NCI-H526 (cell line): Measurements from ENCODE around the gene ADAMTS9.

Experiments
- DNase-seq, 2 experiments: peaks; one replicate each; lab custom pipeline; 2025; lab: John Stamatoyannopoulos, UW

ADAMTS9 gene

DNA sequence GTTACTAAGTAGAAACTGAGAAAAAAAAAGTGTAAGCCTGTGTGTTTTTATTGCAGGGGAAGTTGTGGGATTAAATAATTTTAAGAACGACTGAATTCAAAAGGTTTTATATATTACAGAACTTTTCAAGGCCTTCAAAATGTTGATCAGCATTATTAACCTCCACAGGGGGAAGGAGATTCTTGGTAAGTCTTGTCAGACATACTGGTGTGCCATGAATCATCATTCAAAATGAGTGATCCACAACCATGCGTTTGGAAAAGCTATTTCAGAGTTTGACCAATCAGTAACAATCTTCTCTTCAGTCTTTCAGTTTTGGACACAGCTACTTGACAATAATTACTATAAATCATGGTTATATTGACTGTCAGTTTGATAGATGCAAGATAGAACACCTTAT, 70.2 kb downstream of the ADAMTS9 start:
- no peak for DNase-seq

DNA sequence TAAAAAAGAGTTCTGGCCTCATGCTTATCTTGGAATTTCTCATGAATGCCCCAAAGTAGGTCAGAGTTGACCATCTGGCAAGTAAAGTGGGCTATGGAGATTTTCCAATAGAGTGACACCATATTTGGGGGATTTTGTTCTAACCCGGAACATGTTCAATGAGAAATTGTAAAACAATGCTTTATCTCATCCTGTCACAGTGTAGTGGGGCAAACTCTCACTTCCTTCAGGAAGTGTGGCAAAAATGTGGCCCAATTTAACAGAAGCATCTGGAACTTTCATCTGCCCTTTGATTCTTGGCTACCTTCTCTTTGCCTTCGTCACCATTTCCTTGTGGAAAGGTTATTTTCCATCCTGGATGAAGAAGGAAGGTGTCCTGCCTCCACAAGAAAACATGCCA, 70.8 kb downstream of the ADAMTS9 start:
- no peak for DNase-seq

DNA sequence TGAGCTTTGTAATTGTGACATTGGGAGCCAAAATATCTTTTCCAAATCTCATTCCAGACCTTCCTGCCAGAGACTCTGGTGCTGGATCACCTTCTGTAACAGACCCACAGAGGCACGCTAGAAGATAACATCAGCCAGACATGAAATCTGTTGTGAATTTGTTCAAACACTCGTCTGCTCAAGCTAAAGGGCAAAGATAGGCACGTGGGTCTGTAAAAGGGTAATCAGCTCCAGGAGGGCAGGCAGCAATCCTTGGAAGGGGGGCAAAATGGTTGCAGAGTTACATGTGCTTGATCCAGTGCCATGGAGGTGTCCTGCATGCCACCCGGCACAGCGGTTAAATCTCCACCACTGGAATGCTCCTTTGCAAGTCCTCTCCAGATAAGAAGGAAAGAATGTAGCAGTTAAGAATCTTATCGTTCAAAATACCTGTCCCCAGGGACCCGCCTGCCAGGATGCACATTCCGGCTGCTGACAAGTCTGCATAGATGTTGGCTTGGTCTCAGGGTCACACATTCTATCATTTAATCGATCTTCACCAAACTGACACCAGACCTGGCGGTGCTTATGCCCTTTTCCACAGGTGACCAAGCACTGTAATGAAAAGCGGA, 74.8 kb downstream of the ADAMTS9 start:
- DNase-seq: no peak

DNA sequence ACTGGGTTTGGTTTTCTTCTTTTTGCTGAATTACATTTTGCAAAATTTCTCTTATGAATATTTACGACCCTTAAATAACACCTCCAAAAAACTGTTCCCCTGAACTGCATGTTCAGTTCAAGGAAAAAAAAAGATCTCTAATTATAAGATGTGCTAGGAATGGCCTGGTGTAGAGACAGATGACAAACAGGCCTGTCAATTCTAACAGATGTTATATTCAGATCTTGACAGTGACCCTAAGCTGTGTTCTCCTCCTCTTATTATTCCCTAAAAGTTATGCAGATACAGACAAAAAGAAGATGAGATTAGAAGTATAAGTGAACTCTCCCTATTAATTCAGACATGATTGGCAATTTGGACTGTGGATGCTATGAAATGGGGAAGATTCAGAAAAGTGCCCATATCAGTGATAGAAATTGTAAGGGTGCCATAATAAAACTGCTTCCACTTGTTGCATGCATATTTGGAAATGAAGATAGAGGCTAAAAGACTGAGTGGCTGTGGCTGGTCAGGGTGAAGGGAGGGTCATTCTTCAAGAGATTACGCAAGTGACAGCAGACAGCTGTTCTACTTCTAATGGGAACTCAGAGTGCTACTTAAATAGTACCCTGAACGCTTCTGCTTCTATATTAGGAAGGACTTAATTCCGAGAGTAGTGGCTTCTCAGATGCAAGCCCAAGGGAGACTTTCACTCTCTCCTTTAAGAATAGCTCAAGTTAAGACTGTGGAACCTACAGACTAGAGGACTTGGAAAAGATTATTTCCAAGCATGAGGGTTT, 75.5 kb downstream of the ADAMTS9 start:
- no peak for DNase-seq

DNA sequence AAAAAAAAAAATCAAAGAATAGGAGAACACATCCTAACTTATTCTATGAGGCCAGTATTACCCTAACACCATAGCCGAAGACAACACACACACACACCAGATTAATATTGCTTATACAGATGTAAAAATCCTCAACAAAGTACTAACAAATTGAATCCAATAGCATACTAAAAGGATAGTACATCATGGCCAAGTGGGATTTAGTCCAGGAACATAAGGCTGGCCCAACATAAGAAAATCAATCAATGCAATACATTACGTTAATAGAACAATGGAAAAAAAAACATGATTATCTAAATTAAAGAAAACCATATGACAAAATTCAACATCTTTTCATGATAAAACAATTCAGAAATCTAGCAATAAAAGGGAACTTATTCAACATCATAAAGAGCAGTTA, 79.1 kb downstream of the ADAMTS9 start:
- no peak for DNase-seq

DNA sequence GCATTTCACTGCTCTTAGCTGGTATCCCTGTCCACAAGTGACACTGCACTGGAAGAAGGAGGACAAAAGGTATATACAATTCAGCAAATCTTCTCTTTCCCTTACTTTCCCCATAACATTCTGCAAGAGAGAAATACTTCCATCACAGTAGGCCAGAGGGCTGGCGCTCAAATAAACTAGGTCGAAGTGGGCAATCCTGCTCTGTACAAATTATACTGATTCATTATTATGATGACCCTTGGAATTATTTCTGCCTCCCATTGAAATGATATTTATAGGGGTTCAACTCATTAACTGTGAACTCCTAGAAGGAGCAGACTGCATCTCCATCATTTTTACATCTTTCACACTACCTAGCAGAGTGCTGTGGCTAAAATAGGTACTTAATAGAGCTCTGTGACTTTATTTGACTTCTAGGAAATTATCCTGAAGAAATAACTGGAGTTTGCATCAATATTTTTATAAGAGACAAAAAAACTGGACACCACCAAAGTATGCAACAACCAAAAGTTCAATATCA, 80.7 kb downstream of the ADAMTS9 start:
- DNase-seq: no peak

DNA sequence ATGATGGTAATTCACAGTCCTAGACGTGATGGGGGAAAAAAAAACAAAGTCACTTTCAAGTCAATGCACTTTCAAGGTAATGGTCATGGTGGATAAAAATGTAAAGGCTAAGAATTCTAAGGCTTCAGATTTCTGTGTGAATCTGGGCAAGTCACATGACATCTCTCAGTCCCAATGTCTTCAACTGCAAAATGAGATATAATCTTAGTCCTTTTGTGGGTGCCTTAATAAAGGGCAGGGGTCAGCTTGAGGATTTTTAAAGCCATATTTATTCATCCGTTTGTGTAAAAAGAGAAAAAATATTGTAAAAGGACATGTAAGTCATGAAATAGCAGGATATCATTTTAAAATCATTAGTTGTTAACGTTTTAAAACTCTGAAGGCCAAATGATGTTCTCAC, 83.5 kb downstream of the ADAMTS9 start:
- DNase-seq: no peak

DNA sequence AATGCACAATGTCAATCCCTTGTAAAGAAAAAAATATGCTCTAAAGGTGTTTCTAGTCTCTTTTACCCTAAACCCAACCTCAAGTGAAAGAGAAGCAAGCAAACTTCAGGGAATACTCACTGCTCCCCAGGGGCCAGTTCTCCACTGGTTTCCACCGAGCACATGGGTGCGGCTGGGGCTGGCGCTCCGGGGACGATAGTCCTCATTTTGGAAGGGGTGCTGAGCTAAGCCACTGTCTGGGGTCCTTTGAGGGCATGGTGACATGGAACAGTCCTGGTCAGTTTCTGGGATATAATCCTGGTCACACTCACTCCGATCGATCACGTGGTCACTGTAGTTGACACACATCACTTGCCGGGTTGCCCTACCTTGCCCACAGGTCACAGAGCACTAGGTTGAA, 86.0 kb downstream of the ADAMTS9 start:
- DNase-seq: no peak

DNA sequence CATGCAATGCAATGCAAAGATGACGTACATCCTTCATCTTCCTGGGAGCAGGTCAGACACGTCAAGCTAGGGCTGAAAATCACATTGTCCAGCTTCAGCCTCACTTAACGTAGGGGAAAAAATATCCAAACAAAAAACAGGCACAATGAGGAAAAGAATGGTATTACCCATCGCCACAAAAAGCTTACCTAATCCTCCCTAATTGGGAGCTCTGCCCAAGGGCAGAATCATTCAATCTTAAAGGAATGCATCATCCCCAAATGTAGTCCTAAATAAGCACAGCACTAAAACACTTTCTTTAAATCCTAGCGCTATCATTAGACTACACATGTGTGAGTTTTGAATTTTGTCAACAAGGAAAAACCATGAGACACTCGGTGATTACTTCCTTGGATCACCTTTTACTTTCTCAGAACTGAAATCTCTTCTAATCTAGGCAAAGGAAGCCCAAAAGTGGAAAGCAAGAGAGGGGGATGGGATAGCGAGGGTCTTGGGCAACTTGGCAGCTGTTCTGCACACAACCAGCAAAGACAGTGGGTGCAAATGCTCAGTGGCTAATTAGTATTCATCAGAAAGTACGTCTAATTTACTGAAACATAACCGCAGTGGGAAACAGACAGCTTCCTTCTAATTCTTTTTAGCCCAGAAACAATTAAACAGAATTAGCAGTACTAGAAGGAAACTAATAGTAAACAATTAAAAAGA, 87.4 kb downstream of the ADAMTS9 start:
- DNase-seq: no peak

DNA sequence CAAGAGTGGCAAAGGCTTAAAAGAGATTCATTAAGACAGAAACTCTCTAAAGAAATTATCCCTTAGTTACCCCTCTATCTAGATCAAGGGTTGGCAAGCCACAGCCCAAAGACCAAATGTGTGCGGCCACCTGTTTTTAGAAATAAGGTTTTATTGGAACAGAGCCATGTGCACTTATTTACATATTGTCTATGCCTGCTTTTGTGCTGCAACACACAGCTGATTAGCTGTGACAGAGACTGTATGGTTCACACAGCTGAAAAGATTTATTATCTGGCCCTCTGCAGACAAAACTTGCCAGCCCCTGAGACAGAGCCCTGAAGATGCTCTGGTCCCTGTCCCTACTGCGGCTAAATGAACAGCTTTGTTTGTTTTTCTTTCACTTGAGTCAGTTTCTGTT, 88.1 kb downstream of the ADAMTS9 start:
- peak in 1 of 2 experiments; percentile 38 for DNase-seq

DNA sequence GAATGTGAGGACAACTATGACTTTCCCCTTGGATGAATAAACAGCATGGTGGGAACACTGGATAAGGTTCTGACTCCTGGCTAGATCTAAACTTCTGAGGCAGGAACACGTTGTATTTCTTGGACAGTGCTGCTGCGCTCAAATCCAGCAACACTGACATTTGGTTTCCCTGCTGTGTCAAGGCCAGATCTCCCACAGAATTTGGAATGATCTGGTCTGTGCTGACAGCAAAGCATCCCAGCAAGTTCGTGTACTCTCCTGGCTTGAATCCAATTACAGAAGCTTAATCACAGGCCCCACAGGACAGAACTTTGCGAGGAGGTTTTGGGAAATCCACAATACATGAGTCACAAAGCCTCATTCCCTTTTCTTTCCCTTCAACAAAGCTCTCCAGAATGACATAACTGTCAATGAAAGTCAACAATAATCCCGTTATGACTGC, 92.5 kb downstream of the ADAMTS9 start:
- DNase-seq: no peak

DNA sequence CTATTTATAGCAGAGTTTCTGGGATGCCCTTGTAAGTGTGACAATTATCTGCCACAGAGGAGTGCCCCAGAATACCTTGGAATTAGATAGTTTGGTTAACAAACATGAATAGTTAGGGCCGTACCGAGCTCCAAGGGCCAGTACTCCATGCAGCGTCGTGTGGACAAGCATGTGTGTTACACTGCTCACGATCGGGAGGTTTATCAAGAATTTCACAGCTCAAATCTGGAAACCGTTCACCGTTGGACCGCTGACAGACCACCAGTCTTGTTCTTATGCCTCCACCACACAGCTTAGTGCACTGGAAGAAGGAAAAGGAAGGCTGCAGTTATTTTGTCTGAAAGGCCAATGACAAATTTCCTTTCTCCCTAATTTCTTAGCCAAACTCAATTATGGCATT, 93.7 kb downstream of the ADAMTS9 start:
- DNase-seq: no peak

DNA sequence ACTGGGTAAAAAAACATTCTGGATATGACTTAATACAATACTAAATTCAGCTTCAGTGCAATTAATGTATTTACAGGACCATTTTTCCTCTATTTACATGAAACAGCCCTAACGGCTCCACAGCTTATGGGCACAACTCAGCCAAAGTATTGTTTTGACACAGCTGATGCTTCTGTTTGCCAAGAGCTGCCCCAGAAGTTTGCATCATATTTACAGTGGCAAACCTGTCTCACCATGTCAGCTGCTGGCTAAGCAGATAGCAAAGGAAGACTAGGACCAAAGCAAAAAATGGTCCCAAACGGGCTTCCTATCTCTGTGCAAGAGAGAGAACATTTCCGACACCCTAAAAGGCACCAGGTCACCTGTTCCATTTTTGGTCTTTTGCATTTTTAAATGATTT, 94.5 kb downstream of the ADAMTS9 start:
- DNase-seq: peak in 1 of 2 experiments; percentile 15

DNA sequence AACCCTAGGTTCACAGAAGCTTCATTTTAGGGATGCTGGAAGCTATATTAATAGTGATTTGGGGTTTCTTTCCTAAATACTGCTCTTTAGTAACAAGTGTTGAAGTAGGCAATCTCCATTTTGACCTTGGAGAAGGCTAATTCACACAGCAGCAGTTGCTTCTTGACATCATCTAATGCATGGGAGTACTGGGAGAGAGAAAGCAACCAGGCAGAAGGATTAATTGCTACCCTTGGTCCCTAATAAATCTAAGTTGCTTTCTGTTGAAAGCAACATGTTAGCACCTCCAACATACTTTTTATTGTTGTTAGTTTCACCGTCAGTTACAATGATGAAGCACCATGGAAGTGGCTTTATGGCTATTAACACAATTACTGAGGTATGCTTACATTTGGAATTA, 96.2 kb downstream of the ADAMTS9 start:
- DNase-seq: no peak

DNA sequence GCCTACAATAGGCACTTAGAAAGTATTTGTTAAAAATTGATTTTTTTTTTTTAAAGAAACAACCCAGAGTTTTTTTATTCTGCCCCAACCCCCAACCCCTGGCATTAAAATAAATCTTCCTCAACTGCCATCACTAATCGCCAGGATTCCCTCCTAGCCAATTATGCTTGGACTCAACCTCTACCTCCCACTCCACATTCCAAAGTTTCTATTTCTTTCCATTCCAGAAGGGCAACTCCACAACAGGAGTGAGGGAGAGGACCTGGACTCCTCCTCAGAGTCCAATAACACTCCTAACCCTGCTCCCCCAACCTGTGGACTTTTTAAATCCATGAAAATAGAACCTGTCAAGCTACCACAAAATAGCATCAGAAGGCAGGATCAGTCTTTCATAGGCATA, 99.4 kb downstream of the ADAMTS9 start:
- DNase-seq: no peak

DNA sequence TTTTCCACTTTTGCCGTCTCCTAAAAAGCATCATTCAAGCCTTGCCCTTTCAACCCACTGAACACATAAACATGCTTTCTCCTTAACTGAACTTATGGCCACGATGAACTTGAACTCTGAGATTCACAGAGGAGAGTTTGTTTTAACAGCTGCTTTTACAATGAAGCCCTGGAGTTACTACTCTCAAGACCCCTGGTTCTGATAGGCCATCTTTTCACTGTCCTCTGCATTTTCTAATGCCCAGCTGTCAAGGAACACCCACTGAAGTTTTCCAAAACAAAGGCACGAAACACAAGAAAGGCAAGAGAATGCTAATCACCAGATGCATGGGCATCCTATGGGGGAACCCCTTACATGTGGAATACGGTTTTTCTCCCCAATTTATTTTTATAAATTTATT, 100.8 kb downstream of the ADAMTS9 start:
- no peak for DNase-seq

DNA sequence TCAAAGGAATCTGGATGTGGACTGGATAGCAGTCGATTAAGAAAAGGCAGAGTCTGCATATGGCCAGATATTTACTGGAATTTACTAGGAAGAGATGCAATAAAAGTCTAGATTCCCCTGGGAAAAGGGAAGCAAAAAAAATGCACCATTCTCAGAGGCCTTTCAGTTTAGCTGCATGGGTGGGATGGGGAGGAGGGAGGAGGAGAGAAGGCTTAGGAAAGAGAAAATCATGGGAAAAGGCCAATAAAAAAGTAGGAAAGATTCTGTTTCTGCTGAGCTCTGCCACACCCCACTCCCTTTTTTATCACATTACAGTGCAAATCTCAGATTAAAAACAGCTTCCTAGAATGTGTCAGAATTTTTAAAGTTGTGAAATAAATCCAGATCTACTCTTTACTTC, 103.6 kb downstream of the ADAMTS9 start:
- no peak for DNase-seq

DNA sequence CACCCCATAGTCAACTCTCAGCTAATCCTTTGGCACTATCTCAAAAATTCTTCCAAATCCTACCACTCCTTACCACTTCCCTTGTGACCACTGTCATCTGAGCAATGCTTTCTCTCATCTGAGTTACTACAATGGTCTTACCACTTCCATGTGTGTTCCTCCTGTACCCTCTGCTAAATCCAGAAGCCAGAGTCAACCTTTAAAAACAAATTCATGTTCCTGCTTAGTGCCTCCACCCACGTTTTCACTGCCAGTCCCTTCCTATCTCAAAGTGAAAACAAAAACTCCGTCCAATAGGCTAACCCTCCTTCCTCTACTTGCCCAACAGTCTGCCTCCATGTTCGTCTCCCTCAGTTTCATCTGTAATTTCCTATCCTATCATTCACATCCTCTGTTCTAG, 109.0 kb downstream of the ADAMTS9 start:
- no peak for DNase-seq

DNA sequence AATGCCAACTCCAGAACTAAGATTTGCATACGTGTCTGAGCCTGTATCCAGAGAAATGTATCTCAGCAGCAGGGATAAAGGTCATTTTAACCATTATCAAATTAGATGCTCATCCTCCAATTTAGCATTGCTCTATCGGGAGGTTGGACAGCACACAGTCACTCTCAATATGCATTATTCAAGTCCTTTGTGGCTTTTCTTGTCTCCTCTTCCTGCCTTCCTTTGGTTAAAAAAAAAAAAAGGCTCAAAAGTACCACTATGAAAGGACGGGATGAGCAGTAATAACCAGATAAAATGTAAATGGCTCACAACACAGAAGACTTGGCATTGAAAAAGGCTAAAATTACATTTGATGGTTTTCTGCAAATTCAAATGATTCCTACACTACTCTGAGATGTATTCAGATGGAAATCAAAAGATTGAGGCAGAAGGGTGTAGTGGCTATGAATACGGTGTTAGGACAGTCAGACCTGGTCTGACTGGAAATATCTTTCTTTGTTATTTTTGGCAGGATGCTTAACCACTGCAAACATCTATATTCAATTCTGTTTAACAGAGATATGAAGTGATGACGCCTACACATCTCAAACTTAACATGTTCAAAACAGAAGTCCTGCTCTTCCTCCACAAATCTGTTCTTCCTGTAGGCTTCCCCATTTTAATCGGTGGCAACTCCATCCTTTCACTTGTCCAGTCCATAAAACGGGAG, 109.6 kb downstream of the ADAMTS9 start:
- peak in 1 of 2 experiments; percentile 24 for DNase-seq

DNA sequence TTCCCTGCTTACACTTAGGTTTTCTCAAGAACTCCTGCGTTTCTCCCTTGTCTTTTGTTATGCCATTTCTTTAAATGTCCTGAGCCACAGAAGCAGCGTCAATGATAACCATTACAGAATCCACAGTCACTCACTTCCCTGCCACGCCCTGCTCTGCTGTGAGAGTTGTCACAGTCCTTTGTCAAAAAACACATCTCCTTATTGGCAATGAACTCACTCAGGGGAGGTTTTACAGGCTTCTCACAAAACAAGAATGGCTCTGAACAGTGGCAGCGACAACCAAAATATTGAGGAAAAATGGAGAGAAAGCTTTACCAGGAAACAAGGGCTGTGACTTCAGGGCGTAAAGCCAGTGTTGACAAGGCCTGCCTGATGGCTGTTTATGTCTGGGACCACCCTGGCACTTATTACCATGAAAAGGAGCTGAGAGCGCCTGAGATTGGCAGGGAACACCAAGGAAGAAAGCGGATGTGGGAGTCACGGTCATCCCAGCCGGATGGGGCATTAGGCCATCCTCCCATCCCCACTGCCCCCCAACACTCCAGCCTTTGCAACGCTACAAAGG, 111.5 kb downstream of the ADAMTS9 start:
- no peak for DNase-seq

DNA sequence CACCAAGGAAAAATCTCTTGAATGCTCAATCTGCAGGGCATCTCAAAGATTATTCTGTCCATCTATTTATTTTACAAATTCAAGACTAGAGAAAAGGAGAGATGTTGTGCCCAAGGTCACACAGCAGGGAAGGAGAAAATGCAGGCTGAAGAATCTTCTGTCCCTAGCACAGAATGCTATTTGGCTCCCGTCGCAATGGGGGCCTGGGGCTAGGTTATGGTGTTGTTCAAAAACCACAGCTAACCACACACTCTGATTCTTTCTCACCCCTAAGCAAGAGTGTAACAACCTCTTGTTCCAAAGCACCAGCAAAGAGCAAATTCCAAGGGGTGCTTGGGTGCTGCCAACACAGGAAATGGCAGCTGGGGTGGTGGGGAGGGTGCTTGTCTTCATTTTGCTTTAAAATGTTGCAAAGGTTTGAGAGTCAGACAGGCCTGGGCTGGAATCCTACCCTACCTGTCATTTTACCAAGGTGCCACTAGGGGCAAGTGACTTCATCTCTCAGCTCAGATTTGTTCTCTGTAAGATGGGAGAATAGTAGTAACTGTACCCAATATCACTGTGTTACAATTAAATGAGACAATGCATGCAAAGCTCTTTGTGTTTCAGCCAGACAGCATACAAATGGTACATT, 112.5 kb downstream of the ADAMTS9 start:
- no peak for DNase-seq

DNA sequence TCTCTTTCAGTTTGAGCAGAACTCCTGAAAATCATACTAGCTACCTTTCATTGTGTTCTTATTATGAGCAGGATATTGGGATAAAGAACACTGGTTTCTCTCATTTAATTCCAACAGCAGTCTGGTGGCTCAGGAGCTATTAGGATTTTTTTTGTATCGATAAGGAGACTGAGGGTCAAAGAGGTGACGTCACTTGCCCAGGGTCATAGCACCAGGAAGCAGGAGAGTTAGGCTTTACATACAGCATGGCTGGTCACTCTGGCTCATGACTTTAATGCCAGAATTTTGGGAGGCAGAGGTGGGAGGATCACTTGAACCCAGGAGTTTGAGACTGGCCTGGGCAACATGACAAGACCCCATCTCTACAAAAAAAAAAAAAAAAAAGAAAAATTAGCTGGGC, 113.6 kb downstream of the ADAMTS9 start:
- no peak for DNase-seq
